GM19023 (cell line): ENCODE results near the gene KCNT1.

Experiments
- ATAC-seq: cut with Tn5 transposase; IDR thresholded peaks from one replicate; pipeline ENCODE4 v1.9.1; 2021; ENCODE audit warnings: mild to moderate bottlenecking, moderate library complexity; ENCODE audit not compliant: unreplicated experiment

Gene KCNT1

DNA sequence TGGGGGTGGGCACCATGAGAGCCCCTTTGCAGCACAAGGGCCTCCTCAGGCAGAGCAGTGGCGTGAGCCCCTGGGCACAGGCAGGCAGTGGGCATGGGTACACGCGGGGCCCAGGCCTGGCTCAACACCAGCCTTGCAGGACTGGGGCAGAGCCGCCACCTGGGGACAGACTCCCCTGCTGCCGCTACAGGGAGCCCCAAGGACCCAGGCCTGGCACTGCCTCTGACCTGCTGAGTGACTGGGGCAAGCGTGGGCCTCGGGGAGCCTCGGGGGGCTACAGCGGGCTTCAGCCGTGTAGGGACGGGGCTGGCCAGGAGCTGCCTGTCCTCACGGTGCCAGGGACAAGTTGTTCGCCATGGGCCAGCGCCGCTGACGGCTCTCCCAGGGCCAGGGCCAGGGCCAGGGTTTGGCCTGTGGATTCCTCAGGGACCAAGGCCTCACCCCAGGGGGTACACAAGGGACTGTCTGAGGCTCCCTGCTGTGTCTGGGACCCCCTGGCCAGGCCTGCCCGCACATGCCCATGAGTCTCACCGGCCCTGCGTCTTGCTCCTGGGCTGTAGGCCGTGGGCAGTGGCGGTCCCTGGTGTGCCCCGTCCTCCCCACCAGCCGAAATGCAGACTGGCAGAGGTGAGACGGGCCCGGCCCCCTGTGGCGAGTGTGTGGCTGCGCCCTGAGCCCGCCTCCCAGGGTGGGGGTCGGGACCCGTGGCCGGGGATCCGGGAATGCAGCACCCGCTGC lies 42.5 kb downstream of the KCNT1 start:
- no peak for ATAC-seq

- no peak for ATAC-seq
Measured at GRCh38 chr9:135745189-135745588, 43.2 kb downstream of the KCNT1 start.

DNA sequence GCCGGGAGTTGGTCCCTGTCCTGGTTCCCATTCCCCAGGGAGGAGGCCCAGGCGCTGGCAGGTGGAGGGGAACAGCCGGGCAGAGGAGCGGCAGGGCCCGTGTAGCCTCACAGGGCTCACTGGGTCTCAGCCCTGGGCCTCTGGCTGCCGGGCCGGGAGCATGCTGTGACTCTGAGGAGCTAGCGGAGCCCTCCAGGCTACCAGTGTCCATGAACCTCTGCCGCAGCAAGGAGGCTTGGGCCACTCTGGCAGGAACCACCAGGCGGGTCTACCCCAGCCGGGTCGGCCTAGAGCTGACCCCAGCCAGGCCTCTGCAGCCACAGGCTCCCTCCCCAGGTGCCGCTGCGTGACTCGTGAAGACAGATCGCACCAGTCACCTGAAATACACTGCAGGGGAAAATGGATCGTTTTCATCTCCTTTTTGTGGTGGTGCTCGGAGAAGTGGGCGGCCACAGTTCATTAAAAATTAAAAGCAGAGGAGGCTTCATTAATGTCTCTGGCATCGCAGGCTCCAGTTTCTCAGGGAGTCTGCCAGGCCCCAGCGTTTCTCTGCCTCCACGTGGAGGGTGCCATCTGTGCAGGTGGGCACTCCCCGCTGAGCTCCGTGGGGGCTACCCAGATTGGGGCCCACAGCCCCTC lies 43.8 kb downstream of the KCNT1 start:
- ATAC-seq: no peak

DNA sequence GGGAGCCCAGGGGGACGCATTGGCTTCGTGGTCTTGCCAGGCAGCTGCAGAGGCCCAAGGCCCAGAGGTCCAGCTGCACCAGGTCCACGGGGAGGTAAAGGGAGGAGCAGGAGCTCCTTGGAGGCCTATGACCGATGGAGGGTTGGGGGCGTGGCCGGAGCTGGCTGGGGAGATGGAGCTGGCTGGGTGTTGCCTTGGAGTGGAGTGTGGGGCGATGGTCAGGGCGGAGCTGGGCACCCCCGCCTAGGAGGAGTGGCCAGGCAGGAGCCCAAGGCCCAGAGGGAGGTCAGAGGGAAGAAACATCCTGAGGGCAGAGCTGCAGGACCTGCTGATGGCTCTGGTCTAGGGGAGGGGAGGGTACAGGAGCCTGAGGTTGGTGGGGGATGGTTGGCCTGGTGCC lies 44.6 kb downstream of the KCNT1 start:
- no peak for ATAC-seq

DNA sequence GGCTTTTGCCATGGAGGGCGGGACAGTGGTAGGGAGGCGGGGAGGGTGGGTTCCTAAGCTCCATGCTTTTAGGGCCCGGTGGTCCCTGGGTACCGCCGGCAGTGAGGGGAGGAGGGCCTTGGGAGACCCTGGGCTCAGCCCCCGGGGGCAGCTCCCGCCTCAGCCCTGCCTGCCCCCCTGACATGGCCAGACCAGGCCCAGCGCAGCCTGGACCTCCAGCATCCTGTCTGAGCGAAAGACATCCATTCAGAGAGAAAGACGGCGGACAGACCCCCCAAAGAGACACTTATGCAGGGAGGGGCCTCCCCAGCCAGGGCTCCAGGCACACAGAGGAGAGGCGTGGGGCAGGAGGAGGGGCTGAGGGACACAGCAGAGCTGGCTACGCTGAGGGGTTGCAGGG lies 45.3 kb downstream of the KCNT1 start:
- no peak for ATAC-seq

DNA sequence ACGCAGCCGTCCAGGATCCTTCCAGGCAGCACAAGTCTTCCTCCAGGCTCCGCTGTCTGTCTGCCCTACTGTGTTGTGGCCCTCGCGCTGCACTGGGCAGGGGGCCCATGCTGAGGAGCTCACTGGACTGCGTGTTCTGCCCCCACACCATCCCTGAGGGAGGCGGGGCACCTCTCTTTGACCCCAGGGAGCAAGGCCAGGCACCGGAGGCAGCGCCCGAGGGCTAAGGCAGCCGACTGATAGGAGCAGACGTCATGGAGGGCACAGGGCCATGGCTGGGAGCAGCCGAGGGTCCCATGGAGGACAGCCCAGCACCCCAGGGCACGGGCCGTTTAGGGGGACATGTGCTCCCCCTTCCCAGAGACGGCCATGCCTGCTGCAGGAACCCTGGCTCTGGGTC lies 46.7 kb downstream of the KCNT1 start:
- no peak for ATAC-seq

- ATAC-seq: no peak
Measured at GRCh38 chr9:135749171-135750045, 47.4 kb downstream of the KCNT1 start.

DNA sequence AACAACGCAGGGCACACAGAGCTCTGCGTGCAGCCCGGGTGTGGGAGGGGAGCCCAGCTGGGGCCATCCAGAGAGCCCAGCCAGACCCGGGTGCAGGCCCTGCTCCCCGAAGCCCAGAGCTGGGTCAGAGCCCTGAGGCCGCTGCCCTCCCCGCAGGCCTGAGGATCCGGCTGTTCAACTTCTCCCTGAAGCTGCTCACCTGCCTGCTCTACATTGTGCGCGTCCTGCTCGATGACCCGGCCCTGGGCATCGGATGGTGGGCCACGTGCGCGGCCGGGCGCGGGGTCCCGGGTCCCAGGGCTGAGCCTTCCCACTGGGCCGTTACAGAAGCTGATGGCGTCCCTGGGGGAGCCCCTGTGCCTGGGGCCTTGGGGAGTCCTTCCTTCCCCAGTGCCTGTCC lies 48.8 kb downstream of the KCNT1 start:
- no peak for ATAC-seq

DNA sequence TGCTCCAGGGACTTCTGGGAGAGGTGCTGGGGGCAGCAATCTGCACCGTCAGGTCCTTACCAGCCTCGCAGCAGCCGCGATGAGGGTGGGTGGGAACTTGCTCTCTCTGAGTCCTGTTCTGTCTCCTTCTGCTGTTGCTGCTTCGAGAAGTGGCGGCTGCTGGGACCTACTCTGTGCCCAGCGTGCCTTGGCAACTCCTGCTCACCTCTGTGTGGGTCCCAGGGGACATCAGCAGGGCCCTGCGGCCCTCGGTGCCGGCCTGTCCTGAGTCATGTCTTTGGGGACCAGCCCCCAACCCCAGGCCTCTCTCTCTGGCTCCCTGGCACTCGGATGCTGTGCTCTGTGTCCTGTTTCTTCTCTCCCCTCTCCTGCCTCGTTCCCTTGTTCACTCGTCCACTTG lies 49.5 kb downstream of the KCNT1 start:
- ATAC-seq: no peak

- ATAC-seq: no peak
Measured at GRCh38 chr9:135752281-135753204, 50.6 kb downstream of the KCNT1 start.

DNA sequence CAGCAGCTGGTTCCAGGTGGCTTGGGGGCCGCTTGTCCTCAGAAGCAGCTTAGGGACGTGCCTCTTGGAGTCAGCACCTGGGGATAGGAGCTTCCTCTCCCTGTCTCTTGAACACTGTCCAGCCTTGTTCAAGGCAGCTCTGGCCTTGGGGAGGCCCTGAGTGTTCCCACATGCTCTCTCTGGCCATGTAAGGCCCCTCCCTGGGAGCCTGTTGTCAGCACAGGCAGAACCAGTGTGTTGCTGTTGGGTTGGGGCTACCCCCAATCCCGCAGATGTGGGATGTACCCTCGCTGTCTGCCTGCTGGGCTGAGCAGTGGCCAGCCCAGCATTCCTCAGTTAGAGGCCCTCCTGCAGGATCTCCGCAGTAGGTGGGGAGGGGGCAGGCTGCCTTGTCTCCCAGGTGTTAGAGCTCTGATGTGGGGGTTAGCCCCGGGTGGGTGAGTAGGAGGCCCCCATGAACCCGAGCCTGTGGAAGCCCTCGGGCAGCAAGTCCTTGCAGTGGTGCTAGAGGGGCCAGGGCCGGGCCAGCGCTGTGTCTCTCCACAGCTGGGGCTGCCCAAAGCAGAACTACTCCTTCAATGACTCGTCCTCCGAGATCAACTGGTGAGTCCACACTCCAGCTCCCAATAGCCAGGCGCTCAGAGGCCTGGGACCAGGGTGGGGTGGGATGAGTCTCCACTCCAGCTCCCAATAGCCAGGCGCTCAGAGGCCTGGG lies 51.6 kb downstream of the KCNT1 start:
- no peak for ATAC-seq

- ATAC-seq: no peak
Measured at GRCh38 chr9:135756576-135756975, 54.6 kb downstream of the KCNT1 start.

- no peak for ATAC-seq
Measured at GRCh38 chr9:135757356-135757755, 55.4 kb downstream of the KCNT1 start.

GRCh38 chr9:135758056-135758455 lies 56.1 kb downstream of the KCNT1 start:
- no peak for ATAC-seq

- no peak for ATAC-seq
Measured at GRCh38 chr9:135758870-135759269, 56.9 kb downstream of the KCNT1 start.

DNA sequence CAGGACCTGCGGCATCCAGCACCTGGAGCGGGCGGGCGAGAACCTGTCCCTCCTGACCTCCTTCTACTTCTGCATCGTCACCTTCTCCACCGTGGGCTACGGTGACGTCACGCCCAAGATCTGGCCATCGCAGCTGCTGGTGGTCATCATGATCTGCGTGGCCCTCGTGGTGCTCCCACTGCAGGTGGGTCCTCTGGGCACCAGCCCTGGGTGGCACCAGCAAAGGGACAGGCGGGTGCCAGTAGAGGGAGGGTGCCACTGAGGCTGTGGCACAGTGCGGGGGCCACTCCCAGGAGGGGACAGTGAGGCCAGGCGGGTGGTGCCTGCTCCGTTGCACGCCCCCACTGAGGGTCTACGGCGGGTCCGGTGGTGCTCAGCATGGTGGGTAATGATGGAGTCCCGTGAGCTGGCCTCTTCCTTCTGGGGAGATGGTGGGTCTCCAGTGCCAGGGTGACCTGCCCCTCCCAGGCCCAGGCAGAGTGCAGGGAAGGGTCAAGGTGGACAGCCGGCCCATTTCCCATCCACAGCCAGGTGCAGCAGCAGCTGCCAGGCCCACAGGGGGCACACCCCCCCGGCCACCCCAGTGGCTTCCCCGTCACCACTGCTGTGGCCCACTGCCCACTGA lies 57.8 kb downstream of the KCNT1 start:
- ATAC-seq: no peak

GRCh38 chr9:135760465-135760864 lies 58.5 kb downstream of the KCNT1 start:
- no peak for ATAC-seq

DNA sequence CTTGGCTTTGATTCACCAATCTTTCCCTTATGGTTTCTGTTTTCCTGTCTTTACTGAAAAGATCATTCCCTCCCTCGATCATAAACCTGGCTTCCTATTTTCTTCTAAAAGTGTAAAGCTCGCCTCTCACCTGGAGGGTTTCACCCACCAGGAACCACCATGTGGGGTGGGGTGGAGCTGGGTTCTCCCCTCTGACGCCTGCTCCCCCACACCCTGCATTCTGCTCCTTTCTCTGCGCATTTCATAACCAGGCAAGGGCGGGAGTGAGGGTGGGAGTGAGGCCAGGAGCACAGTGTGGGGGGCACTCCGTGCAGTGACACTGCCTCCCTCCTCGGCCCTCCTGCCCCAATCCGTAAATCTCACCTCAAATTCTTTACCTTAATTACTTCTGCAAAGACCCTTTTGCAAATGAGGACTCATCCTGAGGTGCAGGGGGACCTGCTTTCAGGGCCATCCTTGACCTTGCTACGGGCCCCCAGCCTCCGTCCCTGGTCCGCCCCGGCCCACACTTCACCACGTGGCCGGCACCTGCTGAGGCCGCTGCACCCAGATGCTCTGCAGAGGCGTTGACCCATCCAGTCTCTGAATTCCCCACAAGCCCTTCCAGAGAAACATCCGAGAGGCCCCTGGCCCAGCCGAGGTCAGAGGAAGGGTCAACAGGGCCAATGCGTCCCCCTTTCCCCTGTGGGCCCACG lies 59.3 kb downstream of the KCNT1 start:
- ATAC-seq: no peak

- no peak for ATAC-seq
Measured at GRCh38 chr9:135761845-135762168, 59.8 kb downstream of the KCNT1 start.
